Testis (tissue), 2 donors: ENCODE results near the gene TRUB1.

Source experiments
- CTCF ChIP-seq, 3 experiments: fragments of 450-650 bp in 2 of 3; fragments of 200-600 bp in 1 of 3; sonication (generic) in 1 of 3; IDR thresholded peaks; one replicate each; pipeline ENCODE4 v1.5.1; 2016 to 2019; ENCODE audit warnings: antibody characterized with exemption in 3 of 3, mild to moderate bottlenecking in 2 of 3, moderate library complexity in 1 of 3
- POLR2A ChIP-seq: fragments of 450-650 bp; IDR thresholded peaks from one replicate; pipeline ENCODE4 v1.6.1; 2017; ENCODE audit warnings: antibody characterized with exemption, mild to moderate bottlenecking, moderate library complexity

DNA sequence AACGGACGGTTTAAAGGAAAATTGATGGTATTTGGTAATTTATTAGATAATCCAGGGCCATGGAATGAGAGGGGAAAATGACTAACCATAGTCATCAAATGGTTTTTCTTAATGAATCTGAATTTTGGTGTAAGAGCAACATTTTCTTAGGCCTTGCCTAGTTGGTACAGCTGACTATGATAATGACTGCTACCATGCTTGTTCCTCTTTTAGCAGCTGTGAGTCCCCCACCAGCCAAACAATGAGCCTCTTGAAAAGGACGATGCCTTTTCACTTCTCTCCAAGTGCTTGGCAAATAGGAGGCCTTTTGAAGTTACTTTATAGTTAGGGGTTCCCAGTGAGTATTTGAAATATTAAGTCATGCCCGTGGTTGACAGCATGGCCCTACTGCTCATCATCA lies 53.0 kb downstream of the TRUB1 start:
- TF ChIP-seq CTCF (IDR thresholded peaks at IDR 0.05) (no peak), POLR2A (no peak)
